ENCODE measurements around the gene SINHCAF. TPM values are rescaled to one million over a fixed set of nuclear protein-coding genes. Genes with fewer than 3 reads are reported as not detected.

SINHCAF gene
- total RNA-seq, 1 experiment from 2014 or later: 139 TPM

GRCh38 chr12:31324116-31324844 is 1.7 kb downstream of the SINHCAF start:
- CTCF ChIA-PET: interaction anchor here (0.5 to 0.7 kb wide), 2 partner anchors 8 to 963 kb away, joined by 3 to 4 read pairs; no protein-coding TSS in a partner anchor

GRCh38 chr12:31323391-31324115 is 2.4 kb downstream of the SINHCAF start:
- no peak for DNase-seq (ENCODE audit: unreplicated experiment)
- Mint-ChIP-seq H3K9me3 (ENCODE audit: unreplicated experiment) (no peaks in the 10 kb centered on the region), H3K4me3 (ENCODE audit: unreplicated experiment) (peak overlapping the region; percentile 99), H3K27ac (ENCODE audit: low read depth, unreplicated experiment) (peak overlapping the region; percentile 94), H3K36me3 (ENCODE audit: insufficient read depth, unreplicated experiment) (peaks cover 2% of the 10 kb centered on the region), H3K27me3 (ENCODE audit: insufficient read depth, unreplicated experiment) (no peaks in the 10 kb centered on the region), H3K4me1 (ENCODE audit: insufficient read depth, unreplicated experiment) (peaks cover 33% of the 10 kb centered on the region)
- no peak for TF ChIP-seq CTCF (IDR thresholded peaks at IDR 0.05; ENCODE audit: unreplicated experiment)
- BruUV-seq (replicated peaks): no TSS peak
- ChIA-PET CTCF (interaction anchor here (0.5 kb wide), 1 partner anchor 964 kb away, joined by 3 read pairs; no protein-coding TSS in a partner anchor), POLR2A (interaction anchor here (0.6 to 3.0 kb wide), 15 partner anchors 9 to 1513 kb away, joined by 3 to 15 read pairs (median 4); partner anchors contain the start of genes DENND5B and DNM1L)
- intact Hi-C loops (cut with micrococcal nuclease): no loop called here

More at GRCh38 chr12:31324116-31324844, 1.7 kb downstream of the SINHCAF start:
- POLR2A ChIA-PET: interaction anchor here (0.8 to 3.0 kb wide), 7 partner anchors 10 to 1355 kb away, joined by 3 to 15 read pairs (median 4); partner anchors contain the start of genes DENND5B and DNM1L
- Mint-ChIP-seq H3K9me3 (ENCODE audit: unreplicated experiment) (no peaks in the 10 kb centered on the region), H3K4me3 (ENCODE audit: unreplicated experiment) (peak overlapping the region; percentile 99), H3K27ac (ENCODE audit: low read depth, unreplicated experiment) (peak overlapping the region; percentile 94), H3K27me3 (ENCODE audit: insufficient read depth, unreplicated experiment) (no peaks in the 10 kb centered on the region), H3K4me1 (ENCODE audit: insufficient read depth, unreplicated experiment) (peaks cover 32% of the 10 kb centered on the region), H3K36me3 (ENCODE audit: insufficient read depth, unreplicated experiment) (no peaks in the 10 kb centered on the region)
- TF ChIP-seq CTCF (IDR thresholded peaks at IDR 0.05; ENCODE audit: unreplicated experiment): no peak
- BruUV-seq (replicated peaks): no TSS peak
- peak; percentile 81 for DNase-seq (ENCODE audit: unreplicated experiment)
- intact Hi-C loops (cut with micrococcal nuclease): no loop called here

- no TSS peak for BruUV-seq (replicated peaks)
- peak overlapping the region; percentile 94 for H3K27ac Mint-ChIP-seq (ENCODE audit: low read depth, unreplicated experiment)
- DNase-seq (ENCODE audit: unreplicated experiment): peak; percentile 56
- H3K27me3 Mint-ChIP-seq (ENCODE audit: insufficient read depth, unreplicated experiment): no peaks in the 10 kb centered on the region
- ChIA-PET POLR2A (interaction anchor here (0.5 to 3.0 kb wide), 13 partner anchors 29 to 1514 kb away, joined by 3 to 15 read pairs (median 4); partner anchors contain the start of genes AMN1 and DENND5B), CTCF (interaction anchor here (0.6 kb wide), 1 partner anchor 244 kb away, joined by 3 read pairs; no protein-coding TSS in a partner anchor)
- H3K9me3 Mint-ChIP-seq (ENCODE audit: unreplicated experiment): no peaks in the 10 kb centered on the region
- peaks cover 7% of the 10 kb centered on the region for H3K36me3 Mint-ChIP-seq (ENCODE audit: insufficient read depth, unreplicated experiment)
- TF ChIP-seq CTCF (IDR thresholded peaks at IDR 0.05; ENCODE audit: unreplicated experiment): no peak
- intact Hi-C loops (cut with micrococcal nuclease): no loop called here
- peaks cover 40% of the 10 kb centered on the region for H3K4me1 Mint-ChIP-seq (ENCODE audit: insufficient read depth, unreplicated experiment)
- H3K4me3 Mint-ChIP-seq (ENCODE audit: unreplicated experiment): peak overlapping the region; percentile 99
Measured at GRCh38 chr12:31322801-31323207, 3.1 kb downstream of the SINHCAF start.

GRCh38 chr12:31321897-31322228 is 4.1 kb downstream of the SINHCAF start:
- H3K27me3 Mint-ChIP-seq (ENCODE audit: insufficient read depth, unreplicated experiment): no peaks in the 10 kb centered on the region
- ChIA-PET POLR2A (interaction anchor here (0.9 to 3.0 kb wide), 6 partner anchors 28 to 407 kb away, joined by 3 to 12 read pairs (median 4); partner anchors contain the start of gene AMN1), CTCF (interaction anchor here (0.6 to 1.0 kb wide), 2 partner anchors 27 to 50 kb away, joined by 3 read pairs; no protein-coding TSS in a partner anchor)
- peaks cover 45% of the 10 kb centered on the region for H3K4me1 Mint-ChIP-seq (ENCODE audit: insufficient read depth, unreplicated experiment)
- no peak for DNase-seq (ENCODE audit: unreplicated experiment)
- H3K36me3 Mint-ChIP-seq (ENCODE audit: insufficient read depth, unreplicated experiment): peaks cover 7% of the 10 kb centered on the region
- no peak for TF ChIP-seq CTCF (IDR thresholded peaks at IDR 0.05; ENCODE audit: unreplicated experiment)
- no TSS peak for BruUV-seq (replicated peaks)
- intact Hi-C loops (cut with micrococcal nuclease): no loop called here
- H3K4me3 Mint-ChIP-seq (ENCODE audit: unreplicated experiment): peak overlapping the region; percentile 99
- peak overlapping the region; percentile 94 for H3K27ac Mint-ChIP-seq (ENCODE audit: low read depth, unreplicated experiment)
- H3K9me3 Mint-ChIP-seq (ENCODE audit: unreplicated experiment): no peaks in the 10 kb centered on the region
